DND-41 (cell line): ENCODE data around the gene CLMP.

Experiments used
- EZH2 ChIP-seq: IDR thresholded peaks from 3 replicates; pipeline ENCODE4 v1.6.1; 2012; ENCODE audit warnings: borderline replicate concordance, low read depth, mild to moderate bottlenecking, moderate library complexity, low read length, inconsistent platforms; ENCODE audit not compliant: severe bottlenecking
- TF ChIP-seq, protein P1 (sequence below): IDR thresholded peaks from 2 replicates; pipeline ENCODE4 v1.5.1; 2012; ENCODE audit warnings: borderline replicate concordance, low read length, moderate library complexity, mild to moderate bottlenecking; ENCODE audit not compliant: poor library complexity, severe bottlenecking; ENCODE audit errors: extremely low read depth

DNA sequence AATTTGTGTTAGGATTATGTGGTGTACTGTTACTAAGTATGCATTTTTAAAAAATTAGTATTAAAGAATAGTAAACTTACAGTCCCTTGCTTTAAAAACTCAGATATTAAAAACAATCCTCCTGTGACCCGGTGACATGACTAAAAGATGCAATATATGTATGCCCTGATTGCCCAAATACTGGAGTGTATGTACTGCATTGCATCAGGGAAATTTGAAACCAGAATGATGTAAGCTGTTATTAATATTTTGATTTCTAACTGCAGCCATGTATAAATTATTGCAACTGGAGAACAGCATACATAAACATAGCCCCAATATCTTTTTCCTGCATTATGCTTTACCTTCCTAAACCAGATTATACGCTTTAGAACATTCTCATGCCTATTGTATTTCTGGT, 129.4 kb downstream of the CLMP start:
- TF ChIP-seq, protein P1, sequence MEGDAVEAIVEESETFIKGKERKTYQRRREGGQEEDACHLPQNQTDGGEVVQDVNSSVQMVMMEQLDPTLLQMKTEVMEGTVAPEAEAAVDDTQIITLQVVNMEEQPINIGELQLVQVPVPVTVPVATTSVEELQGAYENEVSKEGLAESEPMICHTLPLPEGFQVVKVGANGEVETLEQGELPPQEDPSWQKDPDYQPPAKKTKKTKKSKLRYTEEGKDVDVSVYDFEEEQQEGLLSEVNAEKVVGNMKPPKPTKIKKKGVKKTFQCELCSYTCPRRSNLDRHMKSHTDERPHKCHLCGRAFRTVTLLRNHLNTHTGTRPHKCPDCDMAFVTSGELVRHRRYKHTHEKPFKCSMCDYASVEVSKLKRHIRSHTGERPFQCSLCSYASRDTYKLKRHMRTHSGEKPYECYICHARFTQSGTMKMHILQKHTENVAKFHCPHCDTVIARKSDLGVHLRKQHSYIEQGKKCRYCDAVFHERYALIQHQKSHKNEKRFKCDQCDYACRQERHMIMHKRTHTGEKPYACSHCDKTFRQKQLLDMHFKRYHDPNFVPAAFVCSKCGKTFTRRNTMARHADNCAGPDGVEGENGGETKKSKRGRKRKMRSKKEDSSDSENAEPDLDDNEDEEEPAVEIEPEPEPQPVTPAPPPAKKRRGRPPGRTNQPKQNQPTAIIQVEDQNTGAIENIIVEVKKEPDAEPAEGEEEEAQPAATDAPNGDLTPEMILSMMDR: no peak
- no peak for TF ChIP-seq EZH2
